Peyer's patch (tissue), 4 donors: ENCODE results near the gene MT2A. TPM values are rescaled to one million over a fixed set of nuclear protein-coding genes. Genes with fewer than 3 reads are reported as not detected.

Experiments
- DNase-seq, 3 donors: peaks; one replicate each; pipeline ENCODE4 v3.0.0-alpha.2; 2017 to 2019
- H3K27ac ChIP-seq, 4 donors: fragments of 200-600 bp; sonication (generic); one replicate each; pipeline ENCODE4 v1.5.1; 2016 to 2019
- H3K27me3 ChIP-seq, 2 donors: fragments of 200-600 bp; sonication (generic); one replicate each; pipeline ENCODE4 v1.5.1; 2019
- H3K36me3 ChIP-seq, 3 donors: fragments of 200-600 bp; sonication (generic); one replicate each; pipeline ENCODE4 v1.5.1; 2016 to 2019
- H3K4me1 ChIP-seq, 4 donors: fragments of 200-600 bp; sonication (generic); one replicate each; pipeline ENCODE4 v1.5.1; 2016 to 2019
- H3K4me3 ChIP-seq, 4 donors: fragments of 200-600 bp; sonication (generic); 1 replicate in 3 of 4; 2 replicates in 1 of 4; pipeline ENCODE4 v1.5.1; 2016 to 2019; ENCODE audit warnings: mild to moderate bottlenecking in 1 of 4
- H3K9me3 ChIP-seq, 4 donors: fragments of 200-600 bp; sonication (generic); one replicate each; pipeline ENCODE4 v1.5.1; 2016 to 2019; ENCODE audit warnings: mild to moderate bottlenecking in 1 of 4
- CTCF ChIP-seq, 6 experiments: fragments of 450-650 bp in 4 of 6; fragments of 200-600 bp in 2 of 6; sonication (generic) in 1 of 6; IDR thresholded peaks; one replicate each; pipeline ENCODE4 v1.5.1; 2017 to 2019; ENCODE audit warnings: antibody characterized with exemption in 6 of 6, mild to moderate bottlenecking in 3 of 6, moderate library complexity in 1 of 6
- POLR2A ChIP-seq, 2 donors: fragments of 450-650 bp; IDR thresholded peaks; one replicate each; pipeline ENCODE4 v1.5.1; 2017; ENCODE audit warnings: antibody characterized with exemption in 2 of 2, mild to moderate bottlenecking in 2 of 2, moderate library complexity in 2 of 2
- total RNA-seq, 4 donors: library from RNA; depleted of rRNA; stranded (reverse); fragments of >200 nt; gene quantifications; one replicate each; pipeline ENCODE4 v1.1.0, GENCODE V29; 2016

The MT2A gene
- total RNA-seq, 4 donors from 2014 or later: 33.2 to 1,072 (median 216) TPM

GRCh38 chr16:56637814-56638750 lies 29.7 kb downstream of the MT2A start, which contains the start of gene MT1A:
Gene MT1A (plus strand): TSS chr16:56638666. CDS start chr16:56638739, 73 bp downstream.
- Histone ChIP-seq H3K27ac (peak within 1 kb of the TSS in 3 of 4 donors; percentile 19 to 73 (median 48)), H3K9me3 (no peaks in the 10 kb centered on the region), H3K27me3 (peaks cover 0 to 11% of the 10 kb centered on the region in 2 donors), H3K36me3 (no peaks in the 10 kb centered on the region), H3K4me1 (peaks cover 0 to 29% (median 2%) of the 10 kb centered on the region in 4 donors), H3K4me3 (peak within 1 kb of the TSS; percentile 12 to 63 (median 38))
- DNase-seq: peak in 2 of 3 donors; percentile 82 to 91
- TF ChIP-seq CTCF (IDR thresholded peaks at IDR 0.05): no peak
- peak in 1 of 2 donors; percentile 29 for TF ChIP-seq POLR2A (IDR thresholded peaks at IDR 0.05)

GRCh38 chr16:56639045-56639444 lies 30.7 kb downstream of the MT2A start:
- peaks cover 0 to 38% (median 7%) of the 10 kb centered on the region in 4 donors for H3K4me1 ChIP-seq
- TF ChIP-seq POLR2A (IDR thresholded peaks at IDR 0.05) (no peak), CTCF (IDR thresholded peaks at IDR 0.05) (no peak)
- no peaks in the 10 kb centered on the region for H3K9me3 ChIP-seq
- DNase-seq: no peak
- no peaks in the 10 kb centered on the region for H3K36me3 ChIP-seq
- H3K4me3 ChIP-seq: peak overlapping the region in 1 of 4 donors; percentile 63
- peaks cover 0 to 11% of the 10 kb centered on the region in 2 donors for H3K27me3 ChIP-seq
- H3K27ac ChIP-seq: peak overlapping the region in 1 of 4 donors; percentile 73

GRCh38 chr16:56640076-56640475 lies 31.7 kb downstream of the MT2A start:
- H3K36me3 ChIP-seq: no peaks in the 10 kb centered on the region
- no peak overlapping the region for H3K27ac ChIP-seq
- DNase-seq: no peak
- peaks cover 0 to 5% of the 10 kb centered on the region in 2 donors for H3K27me3 ChIP-seq
- no peaks in the 10 kb centered on the region for H3K9me3 ChIP-seq
- H3K4me1 ChIP-seq: peaks cover 0 to 40% (median 7%) of the 10 kb centered on the region in 4 donors
- H3K4me3 ChIP-seq: no peak overlapping the region
- TF ChIP-seq CTCF (IDR thresholded peaks at IDR 0.05): no peak
- TF ChIP-seq POLR2A (IDR thresholded peaks at IDR 0.05): no peak

GRCh38 chr16:56641166-56641565 lies 32.8 kb downstream of the MT2A start:
- no peak for DNase-seq
- Histone ChIP-seq H3K36me3 (no peaks in the 10 kb centered on the region), H3K4me3 (no peak overlapping the region), H3K9me3 (no peaks in the 10 kb centered on the region), H3K4me1 (peaks cover 0 to 33% (median 7%) of the 10 kb centered on the region in 4 donors), H3K27ac (no peak overlapping the region), H3K27me3 (no peaks in the 10 kb centered on the region)
- no peak for TF ChIP-seq POLR2A (IDR thresholded peaks at IDR 0.05)
- no peak for TF ChIP-seq CTCF (IDR thresholded peaks at IDR 0.05)

GRCh38 chr16:56643080-56643778 lies 34.8 kb downstream of the MT2A start:
- peak overlapping the region; percentile 20 to 47 (median 40) for H3K4me3 ChIP-seq
- peaks cover 0 to 29% (median 7%) of the 10 kb centered on the region in 4 donors for H3K4me1 ChIP-seq
- no peaks in the 10 kb centered on the region for H3K27me3 ChIP-seq
- DNase-seq: peak; percentile 73 to 92 (median 92)
- no peak for TF ChIP-seq POLR2A (IDR thresholded peaks at IDR 0.05)
- peak in 4 of 6 experiments; percentile 34 to 69 (median 66) for TF ChIP-seq CTCF (IDR thresholded peaks at IDR 0.05)
- peak overlapping the region in 3 of 4 donors; percentile 36 to 67 (median 55) for H3K27ac ChIP-seq
- no peaks in the 10 kb centered on the region for H3K36me3 ChIP-seq
- H3K9me3 ChIP-seq: no peaks in the 10 kb centered on the region
